SK-N-DZ (cell line): ENCODE data around the gene COMMD2.

Experiments
- DNase-seq: peaks from one replicate; pipeline ENCODE4 v3.0.0-alpha.2; 2015; ENCODE audit warnings: low spot score
- small RNA-seq, 2 experiments: library from RNA; depleted of rRNA; stranded (forward); fragments of <200 nt; gene quantifications; one replicate each; pipeline ENCODE3, GENCODE V24; 2014

The COMMD2 gene

DNA sequence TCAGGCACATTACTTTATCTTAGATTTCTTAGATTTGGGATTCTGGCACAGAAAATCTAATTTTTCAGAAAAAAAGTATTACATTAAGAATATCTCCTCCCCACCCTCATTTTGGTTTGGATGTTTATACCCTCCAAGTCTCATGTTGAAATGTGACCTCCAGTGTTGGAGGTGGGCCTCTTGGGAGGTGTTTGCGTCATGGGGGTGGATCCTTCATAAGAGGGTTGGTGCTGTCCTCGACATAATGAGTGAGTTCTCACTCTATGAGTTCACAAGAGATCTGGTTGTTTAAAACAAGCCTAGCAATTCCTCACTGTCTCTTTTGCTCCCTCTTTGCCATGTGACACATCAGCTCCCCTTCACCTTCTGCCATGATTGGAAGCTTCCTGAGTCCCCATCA lies 48.8 kb downstream of the COMMD2 start:
- DNase-seq: no peak

DNA sequence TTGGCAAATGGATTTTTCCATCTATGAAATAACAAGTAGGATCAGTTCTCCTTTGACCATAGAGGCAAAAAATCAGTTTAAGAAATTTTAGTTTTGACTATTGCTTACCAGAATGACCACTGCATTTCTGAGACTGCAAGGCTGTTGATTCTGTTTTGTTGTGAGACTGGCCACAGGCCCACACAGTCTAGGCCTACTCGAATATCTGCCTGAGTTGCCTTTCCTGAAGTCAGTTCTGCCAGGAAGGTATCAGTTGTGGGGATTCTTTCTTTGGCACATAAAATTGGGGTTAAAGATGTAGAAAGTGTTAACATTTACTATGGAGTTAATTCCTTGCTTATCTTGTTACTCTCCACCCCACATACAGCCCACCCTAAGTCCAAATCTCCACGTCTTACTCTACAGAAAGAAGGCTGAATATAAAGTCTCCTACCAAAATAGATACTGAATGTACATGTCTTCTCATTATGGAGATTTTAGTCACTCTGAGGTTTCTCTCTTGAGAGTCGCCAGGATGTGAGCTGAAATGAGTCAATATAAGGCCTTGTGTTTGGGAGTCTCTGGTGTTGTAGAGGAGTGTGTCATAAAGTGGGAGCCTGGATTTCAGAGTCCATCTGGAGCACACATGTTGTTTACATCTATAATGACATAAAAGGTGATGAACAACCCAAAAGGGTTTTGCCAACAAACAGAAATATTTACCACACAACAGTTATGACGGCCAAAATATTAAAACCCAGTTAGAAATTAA lies 49.4 kb downstream of the COMMD2 start:
- no peak for DNase-seq

DNA sequence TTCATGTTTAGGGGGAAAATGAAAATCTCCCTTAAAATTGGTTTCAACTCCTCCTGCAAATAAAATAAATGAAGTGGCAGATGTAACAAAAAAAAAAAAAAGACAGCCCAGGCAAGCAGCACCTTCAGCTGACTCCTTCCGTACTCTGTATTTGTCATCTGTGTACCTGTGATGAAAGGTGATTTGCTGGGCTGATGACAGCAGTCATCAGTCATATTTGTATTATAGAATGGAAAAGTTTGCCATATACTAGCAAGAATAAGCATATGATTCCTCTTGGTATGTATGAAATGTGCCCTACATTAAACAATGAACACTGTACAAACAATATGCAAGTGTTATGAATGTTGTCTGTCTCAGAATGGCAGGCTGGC lies 50.3 kb downstream of the COMMD2 start:
- DNase-seq: no peak

DNA sequence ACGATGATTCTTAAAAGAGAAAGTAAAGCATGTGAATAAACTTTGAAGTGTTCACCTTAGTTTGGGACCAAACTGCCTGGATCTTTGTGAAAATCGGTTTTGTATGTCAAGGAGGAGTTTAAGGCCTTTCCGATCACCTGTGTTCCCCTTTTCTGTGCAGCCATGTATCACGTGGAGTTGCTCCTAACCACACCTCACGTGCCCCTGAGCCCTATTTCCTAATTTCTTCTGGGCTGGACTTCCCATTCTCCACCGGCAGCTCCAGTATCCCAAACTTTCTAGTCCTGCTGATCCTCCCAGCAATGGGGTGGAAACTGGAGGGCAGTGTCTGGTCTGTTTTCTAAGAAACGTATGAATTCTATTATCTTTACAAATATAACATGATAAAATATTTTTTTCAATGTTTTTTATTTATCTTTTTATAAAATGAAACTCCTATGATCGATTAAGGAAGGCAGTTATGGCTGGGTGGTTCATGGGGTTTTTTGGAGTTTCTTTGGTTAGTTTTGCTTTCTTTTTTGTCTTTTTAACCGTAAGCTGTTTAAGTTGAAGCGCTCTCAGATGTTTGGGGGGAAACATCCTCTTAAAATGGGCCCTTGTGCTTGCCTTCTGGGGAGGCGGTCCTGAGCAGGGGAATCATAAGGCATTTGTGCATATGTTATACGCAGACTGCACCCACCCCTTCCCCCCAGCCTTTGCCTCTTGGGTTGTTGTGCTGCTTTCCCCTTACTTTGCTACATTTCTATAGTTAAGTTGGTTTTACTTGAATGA lies 50.9 kb downstream of the COMMD2 start:
- DNase-seq: no peak

Small RNA genes lying within 50 kb of the gene (small RNA-seq; reads per million reads assigned to genes)
- 0 reads per million in 2 experiments for gene RNU6-507P
